DMS153 treated with DMSO at 0.1 percent for 48 hours (cell line): ENCODE measurements around the gene GDF2.

ENCODE experiments used
- DNase-seq: peaks from one replicate; lab custom pipeline; 2025; ENCODE audit not compliant: unreplicated experiment; lab: John Stamatoyannopoulos, UW

The GDF2 gene

GRCh38 chr10:47322300-47323061 lies at the start of gene GDF2:
TSS of gene GDF2 (plus strand) at chr10:47322454. CDS start at chr10:47322669, 215 bp downstream.
- no peak for DNase-seq

- no peak for DNase-seq
Measured at GRCh38 chr10:47276071-47276470, 46.2 kb upstream of the GDF2 start.

GRCh38 chr10:47276576-47277351 lies 45.5 kb upstream of the GDF2 start:
- DNase-seq: no peak

GRCh38 chr10:47277352-47278151 lies 44.7 kb upstream of the GDF2 start:
- DNase-seq: no peak

- DNase-seq: no peak
Measured at GRCh38 chr10:47278152-47278473, 44.1 kb upstream of the GDF2 start.

GRCh38 chr10:47278720-47279119 lies 43.5 kb upstream of the GDF2 start:
- no peak for DNase-seq

GRCh38 chr10:47279276-47279675 lies 43.0 kb upstream of the GDF2 start:
- DNase-seq: no peak

GRCh38 chr10:47282005-47282656 lies 40.1 kb upstream of the GDF2 start:
- DNase-seq: no peak

GRCh38 chr10:47282657-47283018 lies 39.6 kb upstream of the GDF2 start:
- DNase-seq: no peak

GRCh38 chr10:47283101-47283630 lies 39.1 kb upstream of the GDF2 start:
- no peak for DNase-seq

- DNase-seq: no peak
Measured at GRCh38 chr10:47283848-47284247, 38.4 kb upstream of the GDF2 start.

- no peak for DNase-seq
Measured at GRCh38 chr10:47285381-47286115, 36.7 kb upstream of the GDF2 start.

GRCh38 chr10:47286116-47286505 lies 36.1 kb upstream of the GDF2 start:
- DNase-seq: no peak

GRCh38 chr10:47286591-47287315 lies 35.5 kb upstream of the GDF2 start:
- no peak for DNase-seq

- DNase-seq: no peak
Measured at GRCh38 chr10:47287365-47287802, 34.9 kb upstream of the GDF2 start.

- no peak for DNase-seq
Measured at GRCh38 chr10:47287805-47288204, 34.4 kb upstream of the GDF2 start.

- DNase-seq: no peak
Measured at GRCh38 chr10:47288236-47288635, 34.0 kb upstream of the GDF2 start.

GRCh38 chr10:47288916-47289495 lies 33.2 kb upstream of the GDF2 start:
- no peak for DNase-seq

- DNase-seq: no peak
Measured at GRCh38 chr10:47289921-47290320, 32.3 kb upstream of the GDF2 start.
